ENCODE results near the gene PAX9. TPM values are rescaled to one million over a fixed set of nuclear protein-coding genes. Genes with fewer than 3 reads are reported as not detected.

Gene PAX9
- total and polyA plus RNA-seq, 5 donors: not detected

GRCh38 chr14:36717363-36717762 is 55.7 kb downstream of the PAX9 start:
- ATAC-seq: no peak
- no peak overlapping the region for H3K27ac ChIP-seq (ENCODE audit: low read length)
- intact Hi-C loops (cut with DNase I): no loop called here
- no peaks in the 10 kb centered on the region for H3K4me1 ChIP-seq (ENCODE audit: control insufficient read depth, insufficient read depth, low read length)
- WGBS: 48% methylated on average over 5 of the region's 5 CpGs
- no peaks in the 10 kb centered on the region for H3K9me3 ChIP-seq (ENCODE audit: control insufficient read depth, low read length)
- no peak for DNase-seq
- no peaks in the 10 kb centered on the region for H3K27me3 ChIP-seq (ENCODE audit: control insufficient read depth, insufficient read depth)
- H3K4me3 ChIP-seq (ENCODE audit: low read length): no peak overlapping the region

- intact Hi-C loops (cut with DNase I): no loop called here
- no peaks in the 10 kb centered on the region for H3K4me1 ChIP-seq (ENCODE audit: control insufficient read depth, insufficient read depth, low read length)
- ATAC-seq: no peak
- no peak overlapping the region for H3K27ac ChIP-seq (ENCODE audit: low read length)
- DNase-seq: no peak
- no peaks in the 10 kb centered on the region for H3K9me3 ChIP-seq (ENCODE audit: control insufficient read depth, low read length)
- no peak overlapping the region for H3K4me3 ChIP-seq (ENCODE audit: low read length)
- 46% methylated on average over 1 of the region's 1 CpG for WGBS
- H3K27me3 ChIP-seq (ENCODE audit: control insufficient read depth, insufficient read depth): no peaks in the 10 kb centered on the region
Observed at GRCh38 chr14:36718216-36718615, 56.6 kb downstream of the PAX9 start.

GRCh38 chr14:36719823-36720222 is 58.2 kb downstream of the PAX9 start:
- no peak overlapping the region for H3K27ac ChIP-seq (ENCODE audit: low read length)
- no peak overlapping the region for H3K4me3 ChIP-seq (ENCODE audit: low read length)
- intact Hi-C loops (cut with DNase I): no loop called here
- no peaks in the 10 kb centered on the region for H3K9me3 ChIP-seq (ENCODE audit: control insufficient read depth, low read length)
- ATAC-seq (no peak), DNase-seq (no peak)
- no peaks in the 10 kb centered on the region for H3K27me3 ChIP-seq (ENCODE audit: control insufficient read depth, insufficient read depth)
- H3K4me1 ChIP-seq (ENCODE audit: control insufficient read depth, insufficient read depth, low read length): no peaks in the 10 kb centered on the region
- WGBS: 80% methylated on average over 7 of the region's 7 CpGs

GRCh38 chr14:36720657-36721056 is 59.0 kb downstream of the PAX9 start:
- no peaks in the 10 kb centered on the region for H3K9me3 ChIP-seq (ENCODE audit: control insufficient read depth, low read length)
- H3K27ac ChIP-seq (ENCODE audit: low read length): no peak overlapping the region
- no peaks in the 10 kb centered on the region for H3K4me1 ChIP-seq (ENCODE audit: control insufficient read depth, insufficient read depth, low read length)
- intact Hi-C loops (cut with DNase I): no loop called here
- H3K4me3 ChIP-seq (ENCODE audit: low read length): no peak overlapping the region
- H3K27me3 ChIP-seq (ENCODE audit: control insufficient read depth, insufficient read depth): no peaks in the 10 kb centered on the region
- 47% methylated on average over 2 of the region's 2 CpGs for WGBS
- no peak for ATAC-seq
- DNase-seq: no peak

- H3K27ac ChIP-seq (ENCODE audit: low read length): no peak overlapping the region
- no peak for ATAC-seq
- intact Hi-C loops (cut with DNase I): no loop called here
- H3K27me3 ChIP-seq (ENCODE audit: control insufficient read depth, insufficient read depth): no peaks in the 10 kb centered on the region
- 58% methylated on average over 1 of the region's 1 CpG for WGBS
- H3K4me3 ChIP-seq (ENCODE audit: low read length): no peak overlapping the region
- no peaks in the 10 kb centered on the region for H3K4me1 ChIP-seq (ENCODE audit: control insufficient read depth, insufficient read depth, low read length)
- no peak for DNase-seq
- H3K9me3 ChIP-seq (ENCODE audit: control insufficient read depth, low read length): no peaks in the 10 kb centered on the region
Observed at GRCh38 chr14:36721877-36722276, 60.2 kb downstream of the PAX9 start.

- 42% methylated on average over 2 of the region's 2 CpGs for WGBS
- ATAC-seq: no peak
- no peak overlapping the region for H3K4me3 ChIP-seq (ENCODE audit: low read length)
- no peaks in the 10 kb centered on the region for H3K27me3 ChIP-seq (ENCODE audit: control insufficient read depth, insufficient read depth)
- no peak for DNase-seq
- no peaks in the 10 kb centered on the region for H3K4me1 ChIP-seq (ENCODE audit: control insufficient read depth, insufficient read depth, low read length)
- no peaks in the 10 kb centered on the region for H3K9me3 ChIP-seq (ENCODE audit: control insufficient read depth, low read length)
- intact Hi-C loops (cut with DNase I): no loop called here
- no peak overlapping the region for H3K27ac ChIP-seq (ENCODE audit: low read length)
Observed at GRCh38 chr14:36723530-36723929, 61.9 kb downstream of the PAX9 start.

- Histone ChIP-seq H3K4me1 (ENCODE audit: control insufficient read depth, insufficient read depth, low read length) (no peaks in the 10 kb centered on the region), H3K9me3 (ENCODE audit: control insufficient read depth, low read length) (no peaks in the 10 kb centered on the region), H3K4me3 (ENCODE audit: low read length) (no peak overlapping the region), H3K27me3 (ENCODE audit: control insufficient read depth, insufficient read depth) (no peaks in the 10 kb centered on the region), H3K27ac (ENCODE audit: low read length) (no peak overlapping the region)
- ATAC-seq: no peak
- intact Hi-C loops (cut with DNase I): no loop called here
- no peak for DNase-seq
Observed at GRCh38 chr14:36724162-36724561, 62.5 kb downstream of the PAX9 start.

GRCh38 chr14:36726128-36726527 is 64.5 kb downstream of the PAX9 start:
- intact Hi-C loops (cut with DNase I): no loop called here
- Histone ChIP-seq H3K27ac (ENCODE audit: low read length) (no peak overlapping the region), H3K27me3 (ENCODE audit: control insufficient read depth, insufficient read depth) (no peaks in the 10 kb centered on the region), H3K4me3 (ENCODE audit: low read length) (no peak overlapping the region), H3K4me1 (ENCODE audit: control insufficient read depth, insufficient read depth, low read length) (no peaks in the 10 kb centered on the region), H3K9me3 (ENCODE audit: control insufficient read depth, low read length) (no peaks in the 10 kb centered on the region)
- no peak for DNase-seq
- ATAC-seq: no peak
- 89% methylated on average over 3 of the region's 3 CpGs for WGBS

Other genes with a start within 250 kb of the PAX9 start
- under 1 TPM in 1 of 4 donors, not detected in 3; 0.25 TPM for gene NKX2-1, start 141.6 kb upstream of the PAX9 start, total RNA-seq
- gene NKX2-1, start 141.6 kb upstream of the PAX9 start, polyA plus RNA-seq: not detected
- not detected for gene NKX2-8, start 79.2 kb upstream of the PAX9 start, total RNA-seq
- not detected for gene NKX2-8, start 79.2 kb upstream of the PAX9 start, polyA plus RNA-seq